Measurements from ENCODE around the gene GLT6D1. TPM values are rescaled to one million over a fixed set of nuclear protein-coding genes. Genes with fewer than 3 reads are reported as not detected.

Gene GLT6D1
- total RNA-seq, 1 donor from 2014 or later: not detected

GRCh38 chr9:135632841-135633240, 6.5 kb downstream of the GLT6D1 start:
- Histone ChIP-seq H3K36me3 (ENCODE audit: control insufficient read depth, insufficient read depth, low read length) (no peaks in the 10 kb centered on the region), H3K27me3 (ENCODE audit: control insufficient read depth, insufficient read depth, low read length) (no peaks in the 10 kb centered on the region), H3K4me3 (ENCODE audit: low read depth, low read length) (no peak overlapping the region)
- no peak for TF ChIP-seq CTCF (IDR thresholded peaks at IDR 0.05; ENCODE audit: insufficient read depth, low read length, poor library complexity, severe bottlenecking)
- DNase-seq (ENCODE audit: low read depth): no peak

GRCh38 chr9:135624282-135624681, 15.1 kb downstream of the GLT6D1 start:
- DNase-seq (ENCODE audit: low read depth): no peak
- no peaks in the 10 kb centered on the region for H3K36me3 ChIP-seq (ENCODE audit: control insufficient read depth, insufficient read depth, low read length)
- no peak for TF ChIP-seq CTCF (IDR thresholded peaks at IDR 0.05; ENCODE audit: insufficient read depth, low read length, poor library complexity, severe bottlenecking)
- H3K27me3 ChIP-seq (ENCODE audit: control insufficient read depth, insufficient read depth, low read length): no peaks in the 10 kb centered on the region
- no peak overlapping the region for H3K4me3 ChIP-seq (ENCODE audit: low read depth, low read length)

- Histone ChIP-seq H3K36me3 (ENCODE audit: control insufficient read depth, insufficient read depth, low read length) (no peaks in the 10 kb centered on the region), H3K27me3 (ENCODE audit: control insufficient read depth, insufficient read depth, low read length) (no peaks in the 10 kb centered on the region), H3K4me3 (ENCODE audit: low read depth, low read length) (no peak overlapping the region)
- no peak for DNase-seq (ENCODE audit: low read depth)
- no peak for TF ChIP-seq CTCF (IDR thresholded peaks at IDR 0.05; ENCODE audit: insufficient read depth, low read length, poor library complexity, severe bottlenecking)
Measured at GRCh38 chr9:135622415-135623020, 16.8 kb downstream of the GLT6D1 start.

DNA sequence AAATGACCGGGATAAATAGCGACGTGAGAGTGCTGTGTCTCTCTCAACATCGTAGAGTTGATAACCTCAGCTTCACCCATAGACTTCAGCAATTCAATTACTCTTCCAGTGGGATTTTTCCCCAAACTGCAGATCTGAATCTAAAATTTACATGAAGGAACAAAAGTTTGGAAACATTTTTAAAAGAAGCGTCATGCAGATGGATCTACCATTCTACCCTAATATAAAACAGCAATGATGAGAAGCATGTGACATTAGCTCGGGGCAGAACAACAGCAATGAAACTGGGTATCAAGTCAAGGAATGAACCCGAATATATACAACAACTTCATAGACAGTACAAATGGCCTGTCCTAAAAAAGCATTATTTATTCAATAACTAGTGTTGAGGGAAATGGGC, 18.8 kb downstream of the GLT6D1 start:
- TF ChIP-seq CTCF (IDR thresholded peaks at IDR 0.05; ENCODE audit: insufficient read depth, low read length, poor library complexity, severe bottlenecking): no peak
- Histone ChIP-seq H3K27me3 (ENCODE audit: control insufficient read depth, insufficient read depth, low read length) (no peaks in the 10 kb centered on the region), H3K36me3 (ENCODE audit: control insufficient read depth, insufficient read depth, low read length) (no peaks in the 10 kb centered on the region), H3K4me3 (ENCODE audit: low read depth, low read length) (no peak overlapping the region)
- no peak for DNase-seq (ENCODE audit: low read depth)

DNA sequence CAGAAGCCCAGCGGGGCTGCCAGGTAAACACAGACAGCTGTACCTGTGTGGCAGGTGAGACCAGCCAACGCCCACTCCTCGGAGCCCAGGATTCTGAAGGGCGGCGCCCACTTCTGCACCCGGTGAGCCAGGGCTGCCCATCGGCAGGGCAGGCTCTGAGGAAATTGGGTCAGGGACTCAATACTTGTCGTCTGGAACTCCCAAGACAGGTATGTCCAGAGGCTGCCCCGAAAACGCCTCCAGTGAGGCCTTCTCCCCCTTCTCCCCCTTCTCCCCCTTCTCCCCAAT, 19.8 kb downstream of the GLT6D1 start:
- Histone ChIP-seq H3K27me3 (ENCODE audit: control insufficient read depth, insufficient read depth, low read length) (peaks cover 6% of the 10 kb centered on the region), H3K4me3 (ENCODE audit: low read depth, low read length) (no peak overlapping the region), H3K36me3 (ENCODE audit: control insufficient read depth, insufficient read depth, low read length) (no peaks in the 10 kb centered on the region)
- TF ChIP-seq CTCF (IDR thresholded peaks at IDR 0.05; ENCODE audit: insufficient read depth, low read length, poor library complexity, severe bottlenecking): no peak
- no peak for DNase-seq (ENCODE audit: low read depth)

GRCh38 chr9:135618866-135619598, 20.3 kb downstream of the GLT6D1 start:
- DNase-seq (ENCODE audit: low read depth): no peak
- Histone ChIP-seq H3K36me3 (ENCODE audit: control insufficient read depth, insufficient read depth, low read length) (no peaks in the 10 kb centered on the region), H3K4me3 (ENCODE audit: low read depth, low read length) (no peak overlapping the region), H3K27me3 (ENCODE audit: control insufficient read depth, insufficient read depth, low read length) (peaks cover 6% of the 10 kb centered on the region)
- TF ChIP-seq CTCF (IDR thresholded peaks at IDR 0.05; ENCODE audit: insufficient read depth, low read length, poor library complexity, severe bottlenecking): no peak

Measured in kidney epithelial cell (primary cell).